Renal cortex interstitium (tissue), 11 donors: ENCODE measurements around the gene RPS15A. TPM values are rescaled to one million over a fixed set of nuclear protein-coding genes. Genes with fewer than 3 reads are reported as not detected.
"Not testable (repeated sequence)": the region's sequence is repeated elsewhere in the genome, so short reads cannot be mapped to it uniquely, and the experiment has no call there.

Experiments used
- DNase-seq, 11 donors: peaks; one replicate each; pipeline ENCODE4 v3.0.0-alpha.2; 2013; ENCODE audit warnings: low read depth in 9 of 11, low spot score in 4 of 11; ENCODE audit errors: extremely low read depth in 1 of 11
- polyA plus RNA-seq, 3 donors: library from polyadenylated mRNA; unstranded; fragments of 120-200 nt; gene quantifications; one replicate each; pipeline ENCODE4 v1.2.1, GENCODE V29; 2013; ENCODE audit not compliant: insufficient read length in 3 of 3

Gene RPS15A
- polyA plus RNA-seq, 3 donors: 1,826 to 2,462 (median 2,428) TPM

DNA sequence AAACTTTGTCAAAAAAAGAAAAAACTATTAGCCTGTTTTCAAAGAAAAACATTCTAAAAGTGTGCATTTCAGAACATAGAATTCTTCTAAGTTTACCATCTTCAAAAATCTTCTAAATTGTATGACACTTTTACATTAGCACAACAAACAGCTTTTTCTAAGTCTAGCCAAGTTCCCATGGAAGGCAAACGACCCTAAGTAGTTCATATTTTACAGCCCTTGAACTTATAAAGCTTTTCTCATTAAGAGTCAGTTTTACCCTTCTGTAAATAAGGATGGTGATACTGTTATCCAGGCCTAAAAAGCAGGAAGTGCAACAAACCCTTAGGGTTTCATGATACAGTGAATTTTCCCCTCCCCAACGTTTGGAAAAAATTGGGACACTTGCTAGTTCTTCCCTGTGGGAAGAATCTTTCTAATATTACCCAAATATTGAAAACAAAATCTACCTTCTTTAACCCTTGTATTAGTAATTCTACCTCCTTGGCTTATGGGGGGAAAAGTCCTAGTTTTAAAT lies 15.2 kb upstream of the RPS15A start:
- DNase-seq: no peak

DNA sequence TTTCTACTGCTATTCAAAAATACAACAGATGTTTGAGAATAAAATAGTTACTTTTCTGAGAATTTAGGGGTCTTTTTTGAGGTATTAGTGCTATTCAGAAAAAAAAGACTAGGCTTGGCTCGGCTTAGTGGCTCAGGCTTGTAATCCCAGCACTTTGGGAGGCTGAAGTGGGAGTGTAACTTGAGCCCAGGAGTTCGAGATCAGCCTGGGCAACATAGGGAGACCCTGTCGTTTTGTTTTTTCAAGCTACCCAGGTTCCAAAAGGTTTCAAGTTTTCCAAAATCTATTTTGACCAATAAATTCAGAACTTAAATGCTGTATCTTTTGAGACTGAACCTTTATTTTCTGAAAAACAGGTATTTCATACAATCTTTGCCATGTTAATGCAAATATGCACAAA lies 14.4 kb upstream of the RPS15A start:
- DNase-seq: no peak

DNA sequence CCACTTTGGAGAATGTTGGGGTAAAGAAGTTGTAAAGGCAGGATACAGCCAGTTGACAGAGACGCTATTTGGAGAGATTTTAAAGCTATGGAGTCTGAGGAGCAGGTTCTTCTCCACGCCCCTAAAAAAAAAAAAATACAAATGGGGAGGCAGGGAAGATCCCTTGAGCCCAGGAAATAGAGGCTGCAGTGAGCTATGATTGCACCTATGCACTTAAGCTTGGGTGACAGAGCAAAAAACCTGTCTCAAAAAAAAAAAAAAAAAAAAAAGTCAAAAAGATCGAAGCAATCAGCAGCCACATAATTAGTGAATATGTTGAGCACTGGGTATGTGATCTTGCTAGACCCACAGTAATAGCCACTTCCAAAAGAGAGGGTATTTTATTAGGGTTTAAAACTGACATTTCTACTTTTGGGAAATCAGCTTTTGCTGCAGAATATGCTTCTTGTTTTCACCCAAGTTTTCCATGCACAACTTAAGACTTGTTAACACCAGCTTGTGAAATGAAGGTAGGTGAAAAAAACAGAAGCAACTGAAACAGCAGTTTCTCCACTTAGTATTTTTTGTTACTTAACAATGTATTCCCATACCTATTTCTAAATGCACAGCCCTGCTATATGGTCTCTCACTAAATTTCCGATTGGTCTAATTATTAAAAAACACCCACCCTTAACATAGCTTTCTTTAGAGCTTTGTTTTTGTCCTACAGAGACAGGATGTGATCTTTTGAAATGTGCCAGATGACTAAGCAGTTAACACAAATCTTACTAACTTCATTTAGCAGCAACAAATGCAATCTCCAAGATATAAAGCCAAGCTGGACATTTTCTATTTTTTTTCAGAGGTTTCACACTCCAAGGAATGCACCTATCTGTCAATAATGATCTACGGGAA lies 13.7 kb upstream of the RPS15A start:
- no peak for DNase-seq

DNA sequence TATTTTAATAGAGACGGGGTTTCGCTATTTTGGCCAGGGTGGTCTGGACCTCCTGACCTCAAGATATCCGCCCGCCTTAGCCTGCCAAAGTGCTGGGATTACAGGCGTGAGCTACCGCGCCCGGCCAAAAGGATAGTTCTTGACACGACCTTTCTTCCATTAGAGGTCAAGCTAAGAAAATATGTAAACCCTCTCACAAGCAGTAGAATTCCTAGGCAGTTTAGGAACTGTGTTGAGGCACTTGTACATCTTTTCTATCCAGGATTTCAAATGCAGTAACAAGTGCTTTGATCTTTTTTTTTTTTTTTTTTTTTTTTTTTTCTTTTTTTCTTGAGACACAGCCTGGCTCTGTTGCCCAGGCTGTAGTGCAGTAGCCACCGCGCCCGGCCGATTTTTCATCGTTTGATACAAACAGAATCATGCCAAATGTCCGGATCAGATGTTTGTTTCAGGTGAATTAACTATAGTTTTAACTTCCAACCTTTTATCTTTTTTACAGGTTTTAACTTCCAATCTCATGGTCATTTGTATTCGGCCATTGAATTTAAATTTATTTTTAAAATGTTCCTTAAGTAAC lies 12.7 kb upstream of the RPS15A start:
- no peak for DNase-seq

DNA sequence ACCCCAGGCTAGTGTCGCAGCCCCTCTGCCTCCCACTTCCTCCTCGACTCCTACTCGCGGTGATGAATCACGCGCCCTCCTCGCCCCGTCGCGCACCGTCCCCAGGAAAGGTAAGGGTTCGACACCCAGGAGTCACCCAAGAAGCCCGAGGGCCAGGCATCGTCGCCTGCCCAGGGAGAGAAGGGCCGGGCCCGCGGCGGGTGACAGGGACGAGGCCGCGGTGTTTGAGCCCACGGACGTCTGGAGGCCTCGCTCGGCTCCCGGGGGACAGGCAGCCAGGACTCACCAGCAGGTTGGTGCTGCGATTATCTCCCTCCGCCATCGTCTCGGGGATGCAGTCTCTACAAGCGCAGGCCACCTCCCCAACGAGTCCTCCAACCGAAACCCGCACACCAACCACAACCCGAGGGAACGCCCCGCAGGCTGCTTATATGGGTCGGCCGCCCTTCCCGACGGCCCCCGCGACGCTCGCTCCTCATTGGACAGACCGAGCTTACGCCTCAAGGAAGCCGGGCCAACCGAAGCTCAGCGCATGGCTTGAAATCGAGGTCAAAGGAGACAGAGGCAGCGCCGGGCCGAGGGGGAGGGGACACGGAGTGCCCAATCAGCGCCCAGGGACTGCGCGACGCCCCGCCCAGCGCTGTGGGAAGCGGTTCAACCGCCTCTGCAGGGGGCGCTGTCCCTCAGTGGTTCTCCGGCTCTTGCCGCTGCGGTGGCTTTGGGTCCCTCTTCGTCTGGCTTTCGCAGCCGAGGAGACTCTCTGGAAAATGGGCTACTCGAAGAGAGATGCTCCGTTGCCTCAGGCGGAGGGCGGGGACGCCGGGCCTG lies 11.2 kb upstream of the RPS15A start, which contains the start of gene ARL6IP1:
TSS of gene ARL6IP1 (minus strand) at position 405 of the 828 bp plus-strand sequence. CDS start at position 322, 83 bp downstream.
- peak; percentile 96 to 100 (median 99) for DNase-seq

DNA sequence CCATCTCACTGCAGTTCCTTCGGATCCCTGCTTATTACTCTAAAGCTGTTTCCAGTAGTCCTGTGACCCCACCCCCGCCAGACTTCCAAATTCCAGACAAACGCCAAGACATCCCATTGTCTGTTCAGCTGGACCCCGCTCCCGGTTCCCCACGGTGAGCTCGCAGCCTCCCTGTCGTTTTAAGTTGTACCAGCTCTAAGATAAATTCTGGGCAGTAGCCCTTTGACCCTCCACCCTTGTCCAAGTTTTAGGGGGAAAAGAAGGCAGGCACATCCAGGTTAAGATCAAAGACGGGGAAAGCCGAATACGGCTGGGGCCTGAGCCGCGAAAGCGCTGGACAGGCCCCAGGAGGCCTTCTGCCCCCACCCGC lies 10.6 kb upstream of the RPS15A start:
- DNase-seq: no peak

DNA sequence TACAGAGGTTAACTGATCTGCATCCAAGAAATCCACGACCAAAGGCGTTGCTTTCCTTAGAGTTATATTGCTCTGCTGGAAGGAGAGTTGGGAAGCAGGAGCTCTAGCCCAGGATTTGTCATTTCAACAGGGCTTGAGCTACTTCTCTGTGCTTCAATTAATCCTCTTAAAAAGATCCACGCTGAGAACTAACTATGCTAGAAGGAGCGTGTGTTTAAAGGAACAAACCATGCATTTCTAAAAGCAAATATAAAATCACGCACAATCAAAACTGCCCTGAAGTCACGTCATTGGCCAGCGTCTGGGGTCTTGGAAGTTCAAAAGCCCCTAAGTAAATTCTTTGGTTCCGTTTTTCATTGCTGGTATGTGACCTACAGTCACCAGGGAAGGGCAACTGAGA lies 10.2 kb upstream of the RPS15A start:
- DNase-seq: no peak

DNA sequence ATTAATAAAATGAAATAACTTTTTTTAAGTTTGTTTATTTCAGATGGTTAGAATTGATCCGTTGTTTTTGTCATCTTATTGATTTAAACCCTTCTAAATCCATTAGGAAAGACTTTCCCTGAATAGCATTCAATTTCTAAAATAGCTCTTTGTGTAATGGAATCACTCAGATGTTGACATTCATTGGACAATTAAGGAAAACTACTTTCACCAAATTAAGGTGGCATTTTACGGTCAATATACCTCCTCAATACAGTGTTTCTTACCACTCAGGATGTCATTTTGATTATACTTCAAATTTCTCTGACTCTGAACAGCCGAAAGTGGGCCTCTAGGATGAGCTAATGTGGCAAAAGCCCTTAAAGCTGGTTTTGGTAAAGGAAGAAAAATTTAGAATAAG lies 9.4 kb upstream of the RPS15A start:
- DNase-seq: no peak

DNA sequence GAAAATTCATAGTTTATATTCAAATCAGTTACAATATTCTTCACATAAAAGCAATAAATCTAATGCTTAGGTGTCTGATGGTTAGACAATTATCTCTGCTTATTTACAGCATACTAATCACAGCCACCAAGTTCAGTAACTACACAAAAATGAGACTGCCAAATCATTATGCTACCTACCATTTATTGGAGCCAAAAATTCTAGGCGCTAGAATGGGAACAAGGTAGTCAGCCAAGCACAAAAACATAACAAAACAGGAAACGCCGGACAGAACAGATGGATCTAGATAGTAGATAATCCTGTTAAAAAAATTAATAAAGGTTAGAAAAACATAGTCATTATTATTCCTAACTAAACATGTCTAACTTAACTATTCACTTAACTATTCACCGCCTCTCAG lies 7.6 kb upstream of the RPS15A start:
- DNase-seq: no peak

DNA sequence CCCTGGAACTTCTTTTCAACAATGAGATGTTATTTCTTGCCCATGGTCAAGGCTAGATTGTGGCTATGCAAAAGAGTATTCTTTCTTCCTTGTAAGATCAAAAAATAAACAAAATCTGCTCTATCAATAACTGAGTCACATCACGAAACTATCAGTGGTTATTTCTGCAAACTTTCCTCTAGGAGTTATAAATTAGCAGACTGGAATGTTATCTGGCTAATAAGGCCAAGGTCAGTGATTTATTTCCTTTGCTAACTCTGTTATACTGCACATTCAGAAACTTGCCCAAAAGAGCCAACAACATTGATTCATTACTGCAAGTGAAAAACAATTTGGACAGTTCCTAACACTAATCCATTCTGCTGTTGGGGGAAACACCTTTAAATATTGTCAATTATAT lies 6.2 kb upstream of the RPS15A start:
- no peak for DNase-seq

DNA sequence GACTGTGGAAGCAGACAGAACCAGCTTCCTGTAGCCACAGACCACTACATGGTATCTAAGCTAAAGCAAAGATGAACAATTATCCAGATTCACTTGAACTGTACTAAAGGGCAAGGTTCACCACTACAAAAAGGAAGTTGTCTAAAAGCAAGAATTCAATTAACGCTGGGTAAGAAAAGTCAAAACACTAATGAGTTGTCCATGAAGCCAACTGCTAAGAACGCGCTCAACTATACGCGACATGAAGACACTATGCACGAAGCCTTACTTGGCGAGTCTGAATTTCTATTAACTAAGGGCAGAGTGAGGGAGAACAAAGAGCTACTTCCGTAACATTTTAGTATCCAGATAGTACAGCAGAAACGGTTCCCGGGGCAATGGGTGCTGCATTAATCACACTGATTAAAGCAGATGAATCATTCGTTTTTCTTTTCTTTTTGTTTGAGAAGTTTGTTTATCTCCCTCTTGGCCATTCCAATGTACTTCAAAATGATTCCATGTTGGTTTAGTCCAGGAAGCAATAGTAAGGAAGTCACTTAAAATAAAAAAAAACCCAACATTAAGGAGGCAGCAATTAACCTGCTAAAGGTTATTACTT lies 2.8 kb upstream of the RPS15A start:
- no peak for DNase-seq

DNA sequence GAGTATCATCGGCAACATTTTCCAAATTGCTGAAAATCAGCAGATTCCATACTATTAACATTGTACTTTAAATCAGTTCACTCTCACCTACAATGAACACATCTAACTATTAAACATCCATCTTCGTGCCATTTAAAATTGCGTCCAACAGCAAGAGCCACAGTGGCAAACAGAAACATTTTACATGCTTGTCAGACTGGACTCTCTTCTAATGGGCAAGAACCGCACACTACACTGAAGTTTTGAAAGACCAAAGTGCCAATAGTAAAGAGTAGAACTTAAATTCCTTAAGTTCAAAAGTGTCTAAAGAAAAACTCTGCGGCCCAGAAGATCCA lies 652 bp downstream of the RPS15A start:
- no peak for DNase-seq

DNA sequence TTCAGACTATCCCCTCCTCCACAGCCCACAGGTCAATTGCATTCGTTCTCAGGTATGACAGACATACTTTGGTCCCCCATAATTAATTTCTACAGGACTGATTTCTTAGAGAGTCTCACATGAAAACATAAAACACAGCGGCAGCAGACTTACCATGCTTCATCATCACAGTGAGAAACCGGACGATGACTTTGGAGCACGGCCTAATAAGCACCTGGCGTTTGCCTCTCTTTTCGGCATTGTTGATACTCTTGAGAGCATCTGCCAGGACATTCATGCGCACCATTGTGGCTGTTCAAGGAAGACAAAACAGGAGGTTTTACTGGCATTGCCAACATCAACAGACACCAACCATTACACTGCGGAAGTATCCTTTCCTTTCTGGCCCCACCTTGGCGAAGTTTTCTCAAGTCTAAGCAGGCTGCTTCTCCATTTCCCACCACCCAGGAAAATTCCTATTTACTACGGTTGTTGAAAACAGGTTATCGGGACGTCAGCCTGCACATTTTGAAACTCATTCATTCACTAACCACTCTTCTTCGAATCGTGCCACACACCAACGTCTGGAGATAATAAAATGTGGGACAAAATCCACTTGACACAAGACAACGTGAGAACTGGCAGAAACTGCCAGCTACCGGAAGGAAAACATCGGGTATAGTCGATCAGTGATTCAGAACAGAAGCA lies 1.2 kb downstream of the RPS15A start:
- no peak for DNase-seq

DNA sequence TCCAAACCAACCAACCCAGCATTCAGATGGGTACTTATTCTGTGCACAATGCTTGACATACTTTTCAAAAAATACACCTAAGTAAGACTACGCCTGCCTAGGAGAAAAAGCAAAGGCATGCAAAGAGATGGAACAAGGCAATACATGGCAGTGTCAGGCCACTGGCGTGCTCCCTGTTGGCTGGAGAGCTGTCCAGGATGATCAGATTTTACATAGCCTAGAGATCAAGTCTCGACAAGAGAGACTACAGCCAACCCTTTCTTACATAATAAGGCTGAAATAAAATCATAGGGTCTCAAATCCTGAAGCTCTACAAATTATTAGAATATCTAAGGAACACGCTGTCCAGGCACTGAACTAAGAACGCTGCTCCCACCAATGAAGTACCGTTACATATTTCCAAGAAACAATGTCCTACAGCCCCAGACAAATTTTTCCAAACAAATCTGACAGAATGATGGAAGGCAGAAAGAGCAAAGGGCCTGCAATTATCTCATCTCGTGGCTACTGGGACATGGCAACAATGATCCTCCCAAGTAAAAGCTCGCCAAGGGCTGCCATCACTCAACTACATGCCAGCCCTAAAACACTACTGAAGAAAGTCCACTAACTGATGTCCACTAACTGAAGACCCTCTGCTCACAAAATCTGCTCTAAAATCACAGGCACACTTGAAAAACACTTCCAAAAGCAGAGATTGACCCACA lies 5.1 kb downstream of the RPS15A start:
- no peak for DNase-seq

DNA sequence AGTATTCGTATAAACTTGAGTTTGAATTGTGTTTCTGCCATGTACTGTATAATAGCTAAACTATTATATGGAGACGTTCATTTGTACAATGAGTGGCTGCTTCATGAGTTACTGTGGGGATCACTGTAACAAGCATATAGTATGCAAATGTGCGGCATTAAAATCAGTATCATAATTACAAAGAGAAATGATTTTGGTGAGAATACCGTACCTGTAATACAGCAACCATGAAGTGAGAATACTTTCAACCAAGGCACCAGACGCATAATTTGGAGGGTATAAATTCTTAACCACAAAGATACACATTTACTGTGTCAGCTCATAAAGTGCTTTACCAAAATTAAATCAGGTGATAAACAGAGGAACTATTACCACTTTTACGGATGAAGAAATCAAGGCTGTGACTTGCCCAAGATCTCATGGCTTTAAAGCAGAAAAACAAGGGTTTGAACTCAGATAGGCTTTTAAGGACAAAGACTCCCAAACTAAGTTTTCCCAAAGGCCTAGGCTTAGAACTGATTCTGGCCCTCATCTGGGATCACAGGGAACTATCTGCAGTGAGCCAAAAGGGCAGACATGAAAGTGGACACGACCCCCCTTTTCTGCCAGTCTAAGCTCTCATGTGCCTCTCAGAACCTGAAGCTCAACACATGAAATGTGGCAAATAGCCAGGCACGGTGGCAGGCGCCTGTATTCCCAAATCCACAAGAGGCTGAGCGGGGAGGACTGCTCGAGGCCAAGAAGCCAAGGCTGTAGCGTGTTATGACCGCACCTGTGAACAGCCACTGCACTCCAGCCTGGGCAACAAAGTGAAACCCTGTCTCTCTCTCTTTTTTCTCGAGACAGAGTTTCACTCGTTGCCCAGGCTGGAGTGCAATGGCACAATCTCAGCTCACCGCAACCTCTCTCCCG lies 6.4 kb downstream of the RPS15A start:
- no peak for DNase-seq

DNA sequence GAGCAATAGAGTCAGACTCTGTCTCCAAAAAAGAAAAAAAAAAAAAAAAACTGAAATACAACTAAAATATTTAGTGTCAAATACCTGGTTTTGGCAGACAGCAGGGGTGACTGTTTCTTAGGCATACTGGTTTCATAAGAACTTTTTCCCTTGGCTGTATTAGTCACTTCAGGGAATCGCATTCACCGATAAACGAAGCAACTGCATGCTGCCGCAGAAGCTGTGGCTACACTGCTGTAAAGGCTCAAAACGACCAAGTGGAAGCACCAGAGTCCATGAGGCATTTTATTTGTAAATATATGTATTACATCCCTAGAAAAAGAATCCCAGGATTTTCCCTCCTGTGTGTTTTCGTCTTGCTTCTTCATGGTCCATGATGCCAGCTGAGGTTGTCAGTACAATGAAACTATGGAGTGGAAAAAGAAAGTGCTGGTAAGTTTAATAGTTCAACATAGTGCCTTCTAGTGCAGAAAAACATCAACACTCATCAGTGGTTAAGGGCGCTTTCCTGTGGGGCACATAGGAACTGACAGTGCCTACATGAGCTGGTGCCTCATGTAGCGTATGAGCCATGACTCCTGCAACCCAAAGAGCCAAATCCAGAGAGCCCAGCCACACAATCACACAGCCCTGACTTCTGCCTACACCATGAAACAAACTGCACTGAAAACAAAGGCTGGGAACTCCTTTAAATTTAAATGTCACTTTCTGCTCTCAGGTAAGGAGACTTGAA lies 7.3 kb downstream of the RPS15A start:
- no peak for DNase-seq

DNA sequence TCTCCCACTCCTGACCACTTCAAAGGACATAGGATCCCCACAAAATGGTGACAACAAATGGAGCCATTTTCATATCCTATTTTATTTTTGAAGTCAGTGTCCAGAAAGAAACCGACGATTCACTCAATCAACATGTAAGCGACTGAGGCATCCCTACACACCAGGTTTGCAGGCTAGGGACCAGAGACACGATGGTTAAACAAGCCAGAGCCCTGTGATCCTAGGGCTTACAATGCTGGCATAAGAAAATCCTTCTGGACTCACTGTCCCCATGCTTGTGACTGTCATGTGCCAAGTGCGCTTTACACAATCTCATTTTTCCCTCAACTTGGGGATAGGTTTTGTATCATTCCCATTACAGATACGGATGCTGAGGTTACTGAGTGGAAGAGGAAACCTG lies 8.9 kb downstream of the RPS15A start:
- DNase-seq: not testable (repeated sequence)
